ENCODE results near the gene SLC12A5. TPM values are rescaled to one million over a fixed set of nuclear protein-coding genes. Genes with fewer than 3 reads are reported as not detected.

Gene SLC12A5
- total RNA-seq, 1 experiment from 2014 or later: 8.7 TPM

DNA sequence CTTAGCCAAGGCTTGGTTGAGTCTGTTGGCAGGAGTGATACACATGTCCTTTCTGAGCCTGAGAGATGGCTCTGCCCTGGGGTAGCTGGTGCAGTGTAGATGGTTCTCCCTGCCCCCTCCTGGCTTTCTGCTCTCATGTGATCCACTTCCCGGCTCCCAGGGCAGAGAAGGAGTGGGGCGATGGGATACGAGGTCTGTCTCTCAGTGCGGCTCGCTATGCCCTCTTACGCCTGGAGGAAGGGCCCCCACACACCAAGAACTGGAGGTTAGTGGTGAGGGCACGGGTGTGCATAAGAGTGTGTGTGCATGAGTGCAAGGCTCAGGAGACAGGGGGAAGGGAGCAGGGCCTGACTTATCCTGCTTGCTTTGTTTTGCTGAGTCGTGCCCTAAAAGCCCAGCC is 18.8 kb downstream of the SLC12A5 start:
- DNase-seq: no peak
- peaks cover 82% of the 10 kb centered on the region for H3K27me3 ChIP-seq (ENCODE audit: insufficient read depth, low read depth)

GRCh38 chr20:46049190-46049589 is 20.2 kb downstream of the SLC12A5 start:
- ChIA-PET CTCF (no interaction called here), POLR2A (ENCODE audit: unreplicated experiment) (no interaction called here)
- no peaks in the 10 kb centered on the region for H4K20me1 ChIP-seq (ENCODE audit: insufficient read depth)
- no peak overlapping the region for H3K4me3 ChIP-seq
- TF ChIP-seq CTCF (conservative IDR thresholded peaks at IDR 0.05) (no peak), EZH2 (IDR thresholded peaks at IDR 0.05; ENCODE audit: low read depth) (no peak)
- no peaks in the 10 kb centered on the region for H3K36me3 ChIP-seq (ENCODE audit: low read depth)
- no peak for DNase-seq
- intact Hi-C loops (cut with micrococcal nuclease; ENCODE audit: unreplicated experiment): no loop called here
- no peaks in the 10 kb centered on the region for H3F3A ChIP-seq (ENCODE audit: insufficient read depth, low read depth)
- H3K79me2 ChIP-seq (ENCODE audit: low read depth): no peaks in the 10 kb centered on the region
- no TSS peak for BruUV-seq (replicated peaks)
- no peaks in the 10 kb centered on the region for H3K9me3 ChIP-seq (ENCODE audit: insufficient read depth, low read depth)
- no peak overlapping the region for H3K27ac ChIP-seq
- H2AFZ ChIP-seq: no peak overlapping the region
- H3K4me2 ChIP-seq: no peak overlapping the region
- H3K9me2 ChIP-seq (ENCODE audit: insufficient read depth): no peaks in the 10 kb centered on the region
- H3K27me3 ChIP-seq (ENCODE audit: insufficient read depth, low read depth): peaks cover 68% of the 10 kb centered on the region
- H3K4me1 ChIP-seq (replicated peaks; ENCODE audit: insufficient read depth): no peaks in the 10 kb centered on the region

More for the DNA sequence above, 18.8 kb downstream of the SLC12A5 start:
- no TSS peak for BruUV-seq (replicated peaks)
- no peak for TF ChIP-seq EZH2 (IDR thresholded peaks at IDR 0.05; ENCODE audit: low read depth)
- no peak for TF ChIP-seq CTCF (conservative IDR thresholded peaks at IDR 0.05)
- no peaks in the 10 kb centered on the region for H3K36me3 ChIP-seq (ENCODE audit: low read depth)
- H2AFZ ChIP-seq: no peak overlapping the region
- H3K4me3 ChIP-seq: no peak overlapping the region
- H3K27ac ChIP-seq: no peak overlapping the region
- H3K4me2 ChIP-seq: no peak overlapping the region
- POLR2A ChIA-PET (ENCODE audit: unreplicated experiment): interaction anchor here (0.5 to 0.7 kb wide), 3 partner anchors 13 to 1988 kb away, joined by 3 to 5 read pairs (median 4); no protein-coding TSS in a partner anchor
- CTCF ChIA-PET: no interaction called here
- H3K79me2 ChIP-seq (ENCODE audit: low read depth): no peaks in the 10 kb centered on the region
- peaks cover 8% of the 10 kb centered on the region; the same call in 1 of the 2 replicates for H4K20me1 ChIP-seq (ENCODE audit: insufficient read depth)
- H3K4me1 ChIP-seq (replicated peaks; ENCODE audit: insufficient read depth): no peaks in the 10 kb centered on the region
- no peaks in the 10 kb centered on the region for H3K9me3 ChIP-seq (ENCODE audit: insufficient read depth, low read depth)
- intact Hi-C loops (cut with micrococcal nuclease; ENCODE audit: unreplicated experiment): no loop called here
- H3K9me2 ChIP-seq (ENCODE audit: insufficient read depth): no peaks in the 10 kb centered on the region
- no peaks in the 10 kb centered on the region for H3F3A ChIP-seq (ENCODE audit: insufficient read depth, low read depth)

GRCh38 chr20:46049815-46050214 is 20.8 kb downstream of the SLC12A5 start:
- no peaks in the 10 kb centered on the region for H4K20me1 ChIP-seq (ENCODE audit: insufficient read depth)
- no peaks in the 10 kb centered on the region for H3K9me3 ChIP-seq (ENCODE audit: insufficient read depth, low read depth)
- TF ChIP-seq CTCF (conservative IDR thresholded peaks at IDR 0.05) (no peak), EZH2 (IDR thresholded peaks at IDR 0.05; ENCODE audit: low read depth) (no peak)
- H3K4me2 ChIP-seq: no peak overlapping the region
- intact Hi-C loops (cut with micrococcal nuclease; ENCODE audit: unreplicated experiment): no loop called here
- H3K9me2 ChIP-seq (ENCODE audit: insufficient read depth): no peaks in the 10 kb centered on the region
- H3K4me1 ChIP-seq (replicated peaks; ENCODE audit: insufficient read depth): no peaks in the 10 kb centered on the region
- H3K27ac ChIP-seq: no peak overlapping the region
- H3K79me2 ChIP-seq (ENCODE audit: low read depth): no peaks in the 10 kb centered on the region
- H3K36me3 ChIP-seq (ENCODE audit: low read depth): no peaks in the 10 kb centered on the region
- H2AFZ ChIP-seq: no peak overlapping the region
- no peak for DNase-seq
- peaks cover 62% of the 10 kb centered on the region for H3K27me3 ChIP-seq (ENCODE audit: insufficient read depth, low read depth)
- POLR2A ChIA-PET (ENCODE audit: unreplicated experiment): no interaction called here
- H3K4me3 ChIP-seq: no peak overlapping the region
- no TSS peak for BruUV-seq (replicated peaks)
- CTCF ChIA-PET: no interaction called here
- H3F3A ChIP-seq (ENCODE audit: insufficient read depth, low read depth): no peaks in the 10 kb centered on the region
